Endothelial cell of hepatic sinusoid (primary cell): ENCODE results near the gene ARHGAP18.

Experiments used
- in situ Hi-C: cut with HindIII; loops from 2 replicates; pipeline ENCODE4 v1.10.0; 2017; ENCODE audit warnings: low sequenced_read_pairs

ARHGAP18 gene

DNA sequence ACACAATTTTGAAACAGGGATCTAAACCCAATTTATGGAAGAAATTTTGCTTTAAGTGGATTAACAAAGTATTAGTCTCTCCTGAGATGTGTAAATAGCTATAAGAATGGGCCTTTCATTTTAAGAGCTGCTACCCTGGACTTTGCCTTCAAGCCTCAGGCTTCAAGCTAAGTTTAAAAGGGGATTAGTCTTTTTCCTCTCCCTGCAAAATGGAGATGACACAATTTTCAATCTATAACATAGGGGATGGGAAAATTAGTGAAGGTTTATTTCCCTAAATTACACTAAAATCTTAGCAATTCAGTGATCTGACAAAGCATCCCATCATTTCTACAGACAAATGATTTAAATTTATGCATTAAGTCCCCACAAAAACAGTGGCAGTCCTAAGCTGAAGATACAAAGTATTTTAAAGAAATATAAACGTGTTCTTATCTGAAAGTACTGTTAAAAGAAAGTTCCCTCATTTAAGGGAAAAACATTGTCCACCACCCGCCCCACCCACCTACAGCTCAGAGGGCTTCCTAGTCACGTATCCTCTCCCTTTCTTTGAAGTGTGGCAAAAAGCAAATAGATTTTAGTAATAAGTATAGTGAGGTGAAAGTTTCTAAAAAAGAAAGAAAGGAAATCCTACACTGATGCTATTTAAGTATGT, 14.5 kb downstream of the ARHGAP18 start:
- in situ Hi-C loops = no loop called here

DNA sequence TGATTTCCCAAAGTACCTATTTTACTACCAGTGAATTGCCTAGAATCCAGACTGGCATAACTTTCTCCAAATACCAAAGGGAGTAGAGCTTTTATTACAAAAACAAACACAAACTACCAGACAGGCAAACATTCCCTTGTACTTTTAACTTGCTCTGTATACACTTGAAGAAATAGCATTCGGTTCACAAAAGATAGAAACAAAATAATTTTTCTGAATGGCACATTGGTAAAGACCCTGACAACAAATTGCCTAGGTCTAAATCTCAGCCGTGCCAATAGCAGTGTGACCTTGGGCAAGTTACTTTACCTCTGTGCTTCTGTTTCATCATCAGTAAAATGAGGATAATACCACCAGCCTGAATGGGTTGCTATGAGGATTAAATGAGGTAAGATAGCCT, 15.9 kb downstream of the ARHGAP18 start:
- in situ Hi-C loops = no loop called here

GRCh38 chr6:129692467-129692866, 17.5 kb downstream of the ARHGAP18 start:
- in situ Hi-C loops = no loop called here

DNA sequence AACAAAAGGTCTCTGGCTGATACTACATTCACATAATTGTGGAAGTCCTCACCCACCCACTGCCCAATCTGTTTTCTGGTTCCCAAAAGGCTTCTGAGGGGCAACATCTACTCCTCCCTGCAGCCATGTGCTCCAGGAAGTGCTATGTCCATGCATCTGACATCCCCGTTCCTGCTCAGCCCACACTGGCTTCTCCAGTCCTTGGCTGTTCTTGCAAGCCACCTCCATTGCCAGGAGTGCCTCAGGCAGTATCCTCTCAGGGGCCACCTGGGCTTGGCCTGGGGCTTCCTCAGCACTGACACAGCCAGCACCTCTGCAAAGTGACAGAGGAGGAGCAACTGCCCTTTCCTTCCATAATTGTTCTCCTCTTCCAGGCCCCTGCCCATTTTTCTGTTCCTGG, 18.3 kb downstream of the ARHGAP18 start:
- in situ Hi-C loops = no loop called here

- in situ Hi-C loops = no loop called here
These were observed 18.8 kb downstream of the ARHGAP18 start for GRCh38 chr6:129691043-129691640.

- in situ Hi-C loops = no loop called here
These were observed 22.9 kb downstream of the ARHGAP18 start for GRCh38 chr6:129686941-129687627.

- in situ Hi-C loops = no loop called here
These were observed 24.3 kb downstream of the ARHGAP18 start for GRCh38 chr6:129685662-129686031.

DNA sequence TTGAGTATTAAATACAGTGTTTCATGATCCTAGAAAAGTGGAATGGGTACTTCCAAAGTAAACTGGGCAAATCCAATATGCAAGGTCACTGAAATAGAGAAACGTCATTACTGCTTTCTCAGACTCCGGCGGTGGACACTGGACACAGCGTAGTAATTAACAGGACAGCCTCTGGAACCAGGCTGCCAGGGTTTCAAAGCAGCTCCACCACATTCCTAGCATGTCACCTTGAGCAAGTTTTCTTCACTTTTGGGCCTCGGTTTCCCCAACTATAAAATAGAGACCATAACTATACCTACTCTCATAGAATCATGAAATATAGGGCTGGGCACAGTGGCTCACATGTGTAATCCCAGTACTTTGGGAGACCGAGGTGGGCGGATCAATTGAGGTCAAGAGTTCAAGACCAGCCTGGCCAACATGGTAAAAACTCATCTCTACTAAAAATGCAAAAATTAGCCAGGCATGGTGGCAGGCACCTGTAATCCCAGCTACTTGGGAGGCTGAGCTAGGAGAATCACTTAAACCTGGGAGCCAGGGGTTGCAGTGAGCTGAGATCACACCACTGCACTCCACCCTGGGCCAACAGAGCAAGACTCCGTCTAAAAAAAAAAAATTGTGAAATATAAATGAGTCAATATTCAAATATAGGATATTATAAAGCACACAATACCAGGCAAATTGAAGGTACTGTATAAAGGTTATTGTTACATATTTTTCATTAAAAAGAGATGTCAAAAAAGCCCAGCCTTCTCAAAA, 24.9 kb downstream of the ARHGAP18 start:
- in situ Hi-C loops = no loop called here

- in situ Hi-C loops = no loop called here
These were observed 25.6 kb downstream of the ARHGAP18 start for GRCh38 chr6:129684323-129684884.

DNA sequence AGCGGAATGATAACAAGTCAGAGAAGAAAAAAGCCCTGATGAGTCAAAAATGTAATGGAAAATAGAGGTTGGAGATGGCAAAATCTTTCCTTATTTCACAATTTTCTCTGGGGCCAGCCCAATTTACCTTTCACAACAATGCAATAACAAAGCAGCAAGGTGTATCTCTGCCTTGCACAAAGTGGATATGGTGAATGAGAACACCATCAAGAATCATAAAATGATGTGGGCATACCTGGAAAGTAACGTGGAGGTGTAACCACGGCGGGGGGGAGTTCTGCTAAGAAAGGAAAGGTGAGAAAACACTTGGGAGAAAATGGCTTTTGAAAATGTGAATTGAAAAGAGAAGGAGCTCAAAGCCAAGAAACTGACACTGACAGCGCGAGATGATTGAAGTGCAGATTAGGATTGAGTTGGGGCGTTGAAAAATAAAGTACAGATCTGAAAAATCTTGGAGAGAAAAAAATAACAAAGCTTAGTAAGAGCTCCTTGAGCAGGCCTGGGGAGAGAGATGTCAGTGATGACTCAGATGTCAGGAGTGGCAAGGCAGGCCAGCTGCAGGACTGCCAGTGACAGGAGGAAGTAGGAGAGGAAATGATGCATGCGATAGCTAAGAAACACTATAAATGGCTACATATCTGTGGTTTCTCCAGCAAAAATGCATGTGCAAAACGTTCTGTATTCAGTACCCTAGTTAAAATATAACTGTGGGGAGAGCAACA, 26.2 kb downstream of the ARHGAP18 start:
- in situ Hi-C loops = no loop called here

DNA sequence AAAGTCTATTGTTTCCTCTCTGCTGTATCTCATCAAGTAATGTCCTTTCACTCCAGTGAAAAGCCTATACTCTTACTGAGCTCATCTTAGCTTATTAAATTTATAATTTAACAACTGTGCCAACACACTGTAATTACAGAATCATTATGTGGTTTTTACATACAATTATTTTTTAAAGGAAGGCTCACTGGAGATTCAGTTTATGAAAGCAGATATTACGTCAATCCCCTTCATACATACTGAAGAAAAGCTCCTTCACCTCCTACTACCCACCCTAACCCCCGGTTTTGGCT, 28.1 kb downstream of the ARHGAP18 start:
- in situ Hi-C loops = no loop called here

GRCh38 chr6:129680633-129681032, 29.3 kb downstream of the ARHGAP18 start:
- in situ Hi-C loops = no loop called here

- in situ Hi-C loops = no loop called here
These were observed 30.2 kb downstream of the ARHGAP18 start for GRCh38 chr6:129679758-129680157.

DNA sequence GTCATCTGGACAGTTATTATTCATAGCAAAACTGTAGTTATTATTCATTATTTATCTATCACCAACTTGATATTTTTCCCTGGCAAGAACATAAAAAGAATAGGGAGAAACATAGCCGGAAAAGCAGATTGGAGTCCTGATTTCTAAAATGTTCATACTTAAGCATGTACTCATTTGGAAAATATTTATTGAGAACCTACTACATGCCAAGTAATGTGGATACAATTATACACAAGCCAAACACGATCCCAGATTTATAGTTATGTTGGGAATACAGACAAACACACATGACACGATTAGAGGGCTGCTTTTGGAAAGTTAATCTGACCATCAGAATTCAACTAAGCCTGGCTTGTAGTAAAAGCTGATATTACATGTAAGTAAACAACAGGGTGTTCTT, 30.7 kb downstream of the ARHGAP18 start:
- in situ Hi-C loops = no loop called here

GRCh38 chr6:129678463-129678862, 31.5 kb downstream of the ARHGAP18 start:
- in situ Hi-C loops = no loop called here

DNA sequence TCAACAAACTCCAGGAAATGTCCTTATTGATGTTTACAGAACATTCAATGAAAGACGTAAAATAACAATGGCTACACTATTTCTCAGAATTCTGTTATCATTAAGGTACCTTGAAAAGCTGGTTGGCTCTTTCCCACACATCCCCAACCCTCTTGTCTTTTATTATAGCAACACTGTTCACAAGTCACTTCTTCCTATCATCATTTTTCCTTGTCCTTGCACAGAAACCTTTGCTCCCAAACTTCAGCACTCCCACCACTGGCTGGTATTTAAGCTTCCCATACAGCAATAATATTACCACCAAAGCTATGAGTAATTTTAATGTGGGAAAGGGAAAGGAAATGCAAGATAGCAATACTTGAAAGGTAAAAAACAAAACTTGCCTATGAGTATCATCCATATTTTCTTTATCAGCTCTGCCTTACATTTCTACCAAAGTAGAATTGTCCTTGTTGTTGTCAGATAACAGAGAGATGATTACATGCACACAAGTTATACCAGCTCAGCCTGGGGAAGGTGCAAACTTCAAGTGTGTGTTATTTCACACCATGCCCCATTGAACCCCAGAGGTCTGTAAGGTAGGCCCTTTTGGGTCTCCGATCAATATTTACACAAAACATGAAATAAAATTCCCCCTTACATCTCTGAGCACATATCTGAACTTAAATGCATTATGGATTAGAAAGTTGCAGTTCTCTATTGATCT, 32.2 kb downstream of the ARHGAP18 start:
- in situ Hi-C loops = no loop called here

DNA sequence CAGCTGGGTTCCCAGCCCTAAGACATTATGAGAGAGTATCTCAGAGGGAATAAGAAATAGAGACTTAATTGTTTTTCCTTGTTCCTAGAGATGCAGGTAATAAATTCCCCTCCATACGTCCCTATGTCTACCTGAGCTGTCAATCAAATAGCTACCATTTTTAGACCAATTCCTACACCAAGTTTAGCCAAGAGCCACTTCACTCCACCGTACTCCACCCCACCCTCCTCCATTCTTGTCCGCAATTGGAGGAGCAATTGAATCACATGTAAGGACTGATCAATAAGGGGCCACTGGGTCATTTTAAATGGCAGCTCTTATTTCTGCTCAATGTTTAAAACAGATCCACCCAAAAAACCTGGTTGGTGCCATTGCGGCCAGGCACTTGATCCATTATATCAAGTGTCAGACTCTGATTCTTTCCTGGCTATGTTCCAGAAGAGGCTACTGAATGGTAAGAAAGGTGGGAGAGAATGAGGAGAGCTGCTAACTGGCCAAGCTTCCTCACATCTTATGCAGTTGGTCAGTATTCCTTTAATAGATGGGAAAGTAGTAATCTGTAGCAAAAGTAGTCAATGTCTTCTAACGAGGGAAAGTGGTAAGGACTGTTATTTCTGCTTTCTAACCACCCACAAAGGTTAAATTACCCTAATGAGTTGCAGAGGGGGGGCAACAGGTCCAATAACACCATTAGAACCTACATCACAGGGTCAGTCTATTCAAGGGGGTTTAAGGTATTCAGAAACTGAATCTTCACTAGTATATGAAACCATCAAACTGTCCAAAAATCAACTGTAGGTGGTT, 34.1 kb downstream of the ARHGAP18 start:
- in situ Hi-C loops = no loop called here

- in situ Hi-C loops = loop anchor here (5.0 kb wide), 1 partner anchor 81 kb away; no protein-coding TSS in a partner anchor
These were observed 36.2 kb downstream of the ARHGAP18 start for GRCh38 chr6:129673748-129674147.

GRCh38 chr6:129672881-129673631, 36.9 kb downstream of the ARHGAP18 start:
- in situ Hi-C loops = loop anchor here (5.0 kb wide), 1 partner anchor 81 kb away; no protein-coding TSS in a partner anchor
